HG02970 (cell line): Measurements from ENCODE around the gene ZFYVE26.
"Not testable (repeated sequence)": the region's sequence is repeated elsewhere in the genome, so short reads cannot be mapped to it uniquely, and the experiment has no call there.

Experiments
- ATAC-seq: cut with Tn5 transposase; IDR thresholded peaks from one replicate; pipeline ENCODE4 v1.9.1; 2021; ENCODE audit warnings: mild to moderate bottlenecking, moderate library complexity, moderate number of reproducible peaks; ENCODE audit not compliant: unreplicated experiment, low FRiP score

Gene ZFYVE26

DNA sequence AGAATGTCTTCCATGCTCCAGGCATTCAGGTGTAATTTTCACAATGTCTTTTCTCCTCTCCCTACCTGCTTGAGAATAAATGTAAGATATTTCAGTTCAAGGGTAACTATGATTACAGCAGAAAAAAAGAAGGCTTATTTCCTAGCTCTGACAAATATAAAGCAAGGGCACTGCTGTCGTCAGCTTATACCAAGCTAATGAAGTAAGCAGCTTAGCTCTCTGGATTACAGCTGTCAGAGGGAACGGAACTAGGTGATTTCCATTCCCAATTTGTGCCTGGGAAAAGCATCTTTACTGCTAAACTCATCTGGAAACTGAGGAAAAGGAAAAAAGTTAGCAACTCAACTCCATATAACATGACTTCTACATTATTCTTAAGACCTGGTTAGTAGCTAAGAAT lies 56.5 kb downstream of the ZFYVE26 start:
- no peak for ATAC-seq

DNA sequence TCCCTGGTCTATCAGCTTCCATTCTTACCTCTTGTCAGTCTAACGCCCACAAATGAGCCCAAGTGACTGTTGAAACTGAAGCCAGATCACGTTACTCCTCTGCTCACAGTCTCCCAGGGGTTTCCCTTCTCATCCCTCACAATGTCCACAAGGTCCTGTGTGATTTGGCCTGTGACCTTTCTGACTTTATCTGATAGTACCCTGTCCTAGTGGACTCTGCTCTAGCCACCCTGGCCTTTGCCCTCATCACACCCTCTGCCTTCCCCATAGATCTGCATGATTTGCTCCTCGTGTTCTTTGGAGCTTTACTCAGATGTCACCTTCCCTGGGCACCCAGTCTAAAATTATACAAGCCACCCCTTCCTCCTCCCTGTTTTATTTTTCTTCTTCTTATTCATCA lies 59.2 kb downstream of the ZFYVE26 start:
- no peak for ATAC-seq

DNA sequence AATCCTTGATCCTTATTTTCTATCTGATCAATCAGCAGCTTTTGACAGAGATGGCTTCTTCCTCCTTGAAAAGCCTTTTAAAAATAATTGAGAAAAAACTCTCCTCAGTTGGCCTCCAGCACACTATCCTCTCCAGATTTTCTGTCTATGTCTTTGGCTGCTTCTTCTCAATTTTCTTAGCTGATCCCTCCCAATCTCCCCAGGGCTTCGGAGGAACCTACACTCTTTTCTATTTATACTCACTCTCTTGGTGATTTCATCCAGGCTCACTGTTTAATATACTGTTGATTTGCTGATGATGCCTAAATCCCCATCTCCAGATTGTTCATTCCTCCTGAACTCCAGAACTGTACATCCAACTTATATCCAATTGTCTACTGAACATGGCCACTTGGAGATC lies 59.9 kb downstream of the ZFYVE26 start:
- no peak for ATAC-seq

- no peak for ATAC-seq
Observed at GRCh38 chr14:67749341-67750084, 66.9 kb downstream of the ZFYVE26 start.

GRCh38 chr14:67748312-67748711 lies 68.1 kb downstream of the ZFYVE26 start:
- ATAC-seq, result no peak

DNA sequence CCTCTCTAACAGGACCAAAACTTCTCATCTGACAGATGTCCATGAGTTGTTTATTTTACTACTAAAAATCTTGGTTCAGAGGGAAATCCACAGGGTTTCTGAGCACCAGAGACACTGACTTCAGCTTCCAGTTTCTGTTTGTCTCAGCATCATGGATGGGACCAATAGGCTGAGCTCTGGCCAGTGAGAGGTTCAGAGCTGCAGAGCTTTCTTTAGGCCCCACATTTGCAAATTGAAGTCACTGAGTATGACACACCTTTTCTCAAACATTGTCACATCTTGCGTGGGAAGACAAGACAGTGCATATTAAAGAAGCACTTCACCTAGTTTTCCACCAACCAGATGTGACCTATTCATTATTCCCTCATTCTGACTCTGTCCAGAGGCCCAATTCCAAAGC lies 69.5 kb downstream of the ZFYVE26 start:
- ATAC-seq, result no peak

DNA sequence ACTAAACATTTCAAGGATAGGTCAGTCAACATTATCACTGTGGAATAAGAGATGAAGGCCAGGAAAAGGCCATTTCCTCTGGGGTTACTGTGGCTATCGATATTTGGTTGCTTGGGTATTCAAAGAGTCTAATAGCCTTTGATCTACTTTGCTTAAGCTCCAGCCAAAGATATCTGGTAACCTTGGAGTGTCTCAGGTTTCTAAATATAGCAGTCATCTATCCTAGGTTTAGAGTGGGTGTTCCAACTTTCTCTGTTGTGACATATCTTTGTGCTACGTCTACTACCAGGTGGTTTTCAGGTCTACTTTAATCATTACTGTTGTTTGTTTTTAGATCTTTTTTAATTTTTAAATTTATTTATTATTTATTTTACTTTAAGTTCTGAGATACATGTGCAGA lies 72.3 kb downstream of the ZFYVE26 start:
- ATAC-seq, result no peak

GRCh38 chr14:67738740-67739504 lies 77.5 kb downstream of the ZFYVE26 start:
- ATAC-seq, result no peak

DNA sequence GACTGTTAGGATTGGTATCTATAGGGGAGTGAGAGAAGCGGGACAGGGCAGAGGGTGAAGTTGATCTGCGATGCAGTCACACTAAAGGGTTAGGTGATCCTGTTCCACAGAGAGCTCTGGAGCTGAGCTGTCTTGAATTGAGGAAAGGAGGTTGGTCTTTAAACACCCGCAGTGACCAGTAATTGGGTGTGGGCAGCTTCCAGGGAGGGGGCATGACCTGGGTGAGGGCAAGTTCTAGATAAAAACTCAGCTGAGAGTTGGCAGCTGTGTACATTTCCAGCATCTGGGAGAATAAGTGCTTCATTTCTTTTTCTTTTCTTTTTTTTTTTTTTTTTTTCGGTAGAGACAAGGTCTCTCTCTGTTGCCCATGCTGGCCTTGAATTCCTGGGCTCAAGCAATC lies 79.6 kb downstream of the ZFYVE26 start:
- no peak for ATAC-seq

DNA sequence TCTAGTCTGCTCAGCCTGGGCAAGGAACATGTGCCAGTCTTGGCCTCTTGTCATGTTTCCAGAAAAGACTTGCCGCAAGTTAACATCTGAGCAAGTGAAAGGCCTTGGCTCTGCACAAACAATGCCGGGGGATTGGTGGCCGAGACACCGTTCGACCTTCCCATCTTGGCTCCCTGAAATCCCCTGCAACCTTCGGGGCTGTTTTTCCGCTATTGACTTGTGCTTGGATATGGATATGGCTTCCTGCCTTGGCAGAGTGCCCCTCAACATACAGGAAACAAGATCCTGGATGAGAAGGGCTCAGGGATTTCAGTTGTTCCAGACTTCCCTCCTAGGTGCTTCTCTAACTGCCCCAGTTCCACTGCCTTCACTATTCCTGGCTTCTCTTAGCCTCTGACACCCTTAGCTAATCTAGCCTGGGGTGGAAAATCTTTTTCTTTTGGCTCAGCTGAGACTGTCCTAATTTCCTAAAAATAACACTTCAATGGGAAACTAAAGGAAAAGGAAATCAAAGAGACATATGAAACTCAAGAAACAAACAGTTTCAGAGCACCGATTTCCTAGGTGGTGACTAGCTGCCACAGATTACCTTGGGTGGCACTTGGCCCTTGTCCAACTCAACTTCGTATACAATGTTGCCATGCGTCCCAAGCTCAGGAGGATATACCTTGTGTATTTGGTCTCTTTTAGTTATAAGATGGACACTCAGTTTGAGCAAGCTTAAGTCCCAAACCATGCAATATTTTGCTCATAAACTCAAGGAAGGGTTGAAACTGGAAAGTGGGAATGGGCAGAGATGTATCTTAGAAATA lies 80.8 kb downstream of the ZFYVE26 start:
- no peak for ATAC-seq

GRCh38 chr14:67734675-67735074 lies 81.7 kb downstream of the ZFYVE26 start:
- no peak for ATAC-seq

GRCh38 chr14:67733616-67734015 lies 82.8 kb downstream of the ZFYVE26 start:
- ATAC-seq, result no peak

- no peak for ATAC-seq
Observed at GRCh38 chr14:67729072-67729885, 87.1 kb downstream of the ZFYVE26 start.

- ATAC-seq, result no peak
Observed at GRCh38 chr14:67728258-67728657, 88.1 kb downstream of the ZFYVE26 start.

- no peak for ATAC-seq
Observed at GRCh38 chr14:67727361-67727760, 89.0 kb downstream of the ZFYVE26 start.

- no peak for ATAC-seq
Observed at GRCh38 chr14:67725171-67725570, 91.2 kb downstream of the ZFYVE26 start.

DNA sequence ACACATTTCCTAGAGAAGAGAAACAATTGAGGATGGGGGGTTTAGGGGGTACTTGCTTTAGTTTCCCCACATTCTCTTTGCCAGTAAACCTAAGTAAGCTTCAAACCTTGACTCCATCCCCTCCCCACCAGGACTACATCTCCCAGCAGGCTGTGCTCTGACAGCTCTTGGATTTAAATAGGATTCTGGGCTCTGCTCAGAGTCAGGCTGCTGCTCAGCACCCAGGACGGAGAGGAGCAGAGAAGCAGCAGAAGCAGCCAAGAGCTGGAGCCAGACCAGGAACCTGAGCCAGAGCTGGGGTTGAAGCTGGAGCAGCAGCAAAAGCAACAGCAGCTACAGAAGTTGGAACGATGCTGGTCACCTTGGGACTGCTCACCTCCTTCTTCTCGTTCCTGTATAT lies 94.1 kb downstream of the ZFYVE26 start:
- no peak for ATAC-seq

- no peak for ATAC-seq
Observed at GRCh38 chr14:67721875-67722274, 94.5 kb downstream of the ZFYVE26 start.

- no peak for ATAC-seq
Observed at GRCh38 chr14:67719866-67720265, 96.5 kb downstream of the ZFYVE26 start.

DNA sequence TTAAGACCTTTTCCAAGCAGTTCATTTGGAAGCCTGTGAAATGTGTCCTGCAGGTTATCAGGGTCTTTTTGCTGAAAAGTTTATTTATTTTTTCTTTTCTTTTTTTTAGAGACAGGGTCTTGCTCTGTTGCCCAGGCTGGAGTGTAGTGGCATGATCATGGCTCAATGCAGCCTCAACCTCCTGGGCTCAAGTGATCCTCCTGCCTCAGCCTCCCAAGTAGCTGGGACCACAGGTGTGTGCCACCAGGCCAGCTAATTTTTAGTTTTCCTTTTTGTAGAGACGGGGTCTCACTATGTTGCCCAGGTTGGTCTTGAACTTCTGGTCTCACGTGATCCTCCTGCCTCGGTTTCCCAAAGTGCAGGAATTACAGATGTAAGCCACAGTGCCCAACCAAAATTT lies 97.0 kb downstream of the ZFYVE26 start:
- ATAC-seq, result not testable (repeated sequence)
